Large intestine (tissue), 3 donors: ENCODE measurements around the gene CMIP. TPM values are rescaled to one million over a fixed set of nuclear protein-coding genes. Genes with fewer than 3 reads are reported as not detected.
A peak's percentile ranks its signal among the peaks of the same experiment; 100 is the strongest.

Source experiments
- DNase-seq, 2 donors: peaks; one replicate each; pipeline versions ENCODE4 v3.0.0 to v3.0.0-alpha.2; 2013
- H3K27ac ChIP-seq: one replicate; pipeline ENCODE4 v1.5.1; 2013; ENCODE audit warnings: low read length
- H3K27me3 ChIP-seq: 2 replicates; pipeline ENCODE4 v1.6.1; 2013; ENCODE audit warnings: low read length; ENCODE audit not compliant: control insufficient read depth, insufficient read depth
- H3K36me3 ChIP-seq: 2 replicates; pipeline ENCODE4 v1.6.1; 2013; ENCODE audit warnings: low read length; ENCODE audit not compliant: control insufficient read depth, insufficient read depth
- H3K4me1 ChIP-seq: one replicate; pipeline ENCODE4 v1.6.1; 2013; ENCODE audit warnings: low read length; ENCODE audit not compliant: control insufficient read depth, insufficient read depth
- H3K4me3 ChIP-seq: one replicate; pipeline ENCODE4 v1.5.1; 2013; ENCODE audit warnings: low read length
- H3K9me3 ChIP-seq: one replicate; pipeline ENCODE4 v1.6.1; 2013; ENCODE audit warnings: mild to moderate bottlenecking, low read depth, low read length, moderate library complexity; ENCODE audit not compliant: control insufficient read depth
- WGBS: methylation state at CpG from one replicate; pipeline ENCODE4 v1.1.5; 2013; ENCODE audit warnings: low lambda C conversion rate; ENCODE audit not compliant: insufficient coverage; 5-methylcytosine and 5-hydroxymethylcytosine counted together
- polyA plus RNA-seq: library from polyadenylated mRNA; unstranded; fragments of 120-200 nt; gene quantifications from one replicate; pipeline ENCODE4 v1.2.1, GENCODE V29; 2013

The CMIP gene
- polyA plus RNA-seq, 1 donor, result 64.5 TPM

DNA sequence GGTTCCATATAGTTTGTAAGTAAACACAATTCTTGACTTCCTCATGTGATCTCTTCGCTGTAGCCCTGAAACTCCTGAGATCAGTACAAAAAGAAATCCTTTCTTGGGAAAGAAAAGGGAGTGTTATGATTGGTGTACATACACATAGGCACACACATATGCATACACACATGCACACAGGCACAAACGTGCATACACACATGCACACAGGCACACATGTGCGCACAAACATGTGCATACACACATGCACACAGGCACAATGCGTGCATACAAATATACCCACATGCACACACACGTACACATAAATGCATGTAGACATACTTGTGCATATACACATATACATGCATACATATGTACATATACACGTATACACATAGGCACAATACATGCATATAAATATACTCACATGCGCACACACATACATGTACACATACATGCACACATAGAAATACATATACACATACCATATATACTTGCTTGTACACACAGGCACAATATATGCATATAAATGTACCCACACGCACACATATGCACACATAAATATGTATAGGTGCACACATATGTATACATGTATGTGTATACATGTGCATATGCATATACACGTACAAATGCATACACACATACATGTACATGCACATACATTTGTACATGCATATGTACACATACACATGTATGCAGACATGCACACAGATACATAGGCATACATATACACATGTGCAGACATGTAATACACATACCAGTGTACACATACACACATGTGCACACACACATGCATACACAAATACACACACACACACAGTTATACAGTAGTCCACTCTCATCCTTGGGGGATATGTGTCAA, 26.4 kb downstream of the CMIP start:
- no peak overlapping the region for H3K27ac ChIP-seq
- H3K4me3 ChIP-seq, result no peak overlapping the region
- no peaks in the 10 kb centered on the region for H3K9me3 ChIP-seq
- peaks cover 25% of the 10 kb centered on the region for H3K36me3 ChIP-seq
- no peak for DNase-seq
- H3K4me1 ChIP-seq, result peaks cover 27% of the 10 kb centered on the region
- H3K27me3 ChIP-seq, result no peaks in the 10 kb centered on the region
- 100% methylated on average over 1 of the region's 9 CpGs for WGBS

- no peak overlapping the region for H3K27ac ChIP-seq
- no peaks in the 10 kb centered on the region for H3K9me3 ChIP-seq
- H3K27me3 ChIP-seq, result no peaks in the 10 kb centered on the region
- no peak overlapping the region for H3K4me3 ChIP-seq
- H3K36me3 ChIP-seq, result peaks cover 32% of the 10 kb centered on the region
- no peak for DNase-seq
- H3K4me1 ChIP-seq, result peaks cover 24% of the 10 kb centered on the region
- 100% methylated on average over 1 of the region's 8 CpGs for WGBS
These were observed 27.3 kb downstream of the CMIP start for GRCh38 chr16:81471882-81472281.

GRCh38 chr16:81472391-81472790, 27.8 kb downstream of the CMIP start:
- Histone ChIP-seq H3K36me3 (peaks cover 32% of the 10 kb centered on the region), H3K9me3 (no peaks in the 10 kb centered on the region), H3K4me3 (no peak overlapping the region), H3K27ac (no peak overlapping the region), H3K4me1 (peaks cover 20% of the 10 kb centered on the region), H3K27me3 (no peaks in the 10 kb centered on the region)
- WGBS, result no CpG with 5 or more reads among the region's 7 CpGs
- no peak for DNase-seq

DNA sequence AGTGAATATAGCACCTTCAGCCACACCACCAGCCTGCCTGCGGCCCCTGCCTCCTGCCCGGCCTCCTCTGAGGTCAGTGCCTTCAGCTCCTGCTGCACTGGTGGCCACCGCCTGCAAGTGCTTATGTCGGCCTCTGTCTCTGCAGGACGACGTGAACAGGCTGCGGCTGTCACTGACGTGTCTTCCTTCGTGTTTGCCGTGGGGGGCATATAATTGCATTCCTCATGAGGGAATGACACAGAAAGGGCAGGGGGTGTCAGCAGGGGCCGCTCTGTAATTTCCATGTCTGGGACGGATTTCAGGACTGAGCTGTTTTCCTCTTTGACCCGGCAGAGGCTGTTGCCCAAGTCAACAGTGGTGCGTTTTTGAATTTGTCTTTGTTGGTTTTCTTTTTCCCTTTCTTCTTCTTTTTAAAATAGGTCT, 28.5 kb downstream of the CMIP start:
- no peaks in the 10 kb centered on the region for H3K9me3 ChIP-seq
- H3K4me3 ChIP-seq, result no peak overlapping the region
- H3K27ac ChIP-seq, result no peak overlapping the region
- DNase-seq, result no peak
- peaks cover 36% of the 10 kb centered on the region for H3K36me3 ChIP-seq
- H3K27me3 ChIP-seq, result no peaks in the 10 kb centered on the region
- WGBS, result 93% methylated on average over 2 of the region's 14 CpGs
- peaks cover 21% of the 10 kb centered on the region for H3K4me1 ChIP-seq

DNA sequence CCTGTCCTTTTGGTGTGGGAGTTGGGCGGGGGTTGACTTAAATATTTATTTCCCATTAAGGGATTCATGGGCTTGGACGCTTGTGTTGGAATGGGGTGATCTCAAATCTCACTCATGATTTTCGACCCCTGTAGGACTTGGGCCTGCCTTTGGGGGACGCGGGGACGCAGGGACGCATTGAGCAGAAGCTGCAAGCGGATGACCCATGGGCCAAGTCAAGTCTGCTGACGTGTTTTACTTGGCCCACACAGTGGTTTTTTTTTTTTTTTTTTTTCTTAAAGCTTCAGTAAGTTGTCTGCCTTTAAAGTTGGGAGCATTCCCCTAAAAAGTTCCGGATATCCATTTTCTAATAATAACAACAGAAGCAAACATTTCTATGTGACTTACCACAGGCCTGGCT, 28.9 kb downstream of the CMIP start:
- no peaks in the 10 kb centered on the region for H3K9me3 ChIP-seq
- no peak overlapping the region for H3K4me3 ChIP-seq
- DNase-seq, result no peak
- no peaks in the 10 kb centered on the region for H3K27me3 ChIP-seq
- peaks cover 33% of the 10 kb centered on the region for H3K36me3 ChIP-seq
- H3K4me1 ChIP-seq, result peaks cover 26% of the 10 kb centered on the region
- no CpG with 5 or more reads among the region's 10 CpGs for WGBS
- H3K27ac ChIP-seq, result peak overlapping the region; percentile 24

DNA sequence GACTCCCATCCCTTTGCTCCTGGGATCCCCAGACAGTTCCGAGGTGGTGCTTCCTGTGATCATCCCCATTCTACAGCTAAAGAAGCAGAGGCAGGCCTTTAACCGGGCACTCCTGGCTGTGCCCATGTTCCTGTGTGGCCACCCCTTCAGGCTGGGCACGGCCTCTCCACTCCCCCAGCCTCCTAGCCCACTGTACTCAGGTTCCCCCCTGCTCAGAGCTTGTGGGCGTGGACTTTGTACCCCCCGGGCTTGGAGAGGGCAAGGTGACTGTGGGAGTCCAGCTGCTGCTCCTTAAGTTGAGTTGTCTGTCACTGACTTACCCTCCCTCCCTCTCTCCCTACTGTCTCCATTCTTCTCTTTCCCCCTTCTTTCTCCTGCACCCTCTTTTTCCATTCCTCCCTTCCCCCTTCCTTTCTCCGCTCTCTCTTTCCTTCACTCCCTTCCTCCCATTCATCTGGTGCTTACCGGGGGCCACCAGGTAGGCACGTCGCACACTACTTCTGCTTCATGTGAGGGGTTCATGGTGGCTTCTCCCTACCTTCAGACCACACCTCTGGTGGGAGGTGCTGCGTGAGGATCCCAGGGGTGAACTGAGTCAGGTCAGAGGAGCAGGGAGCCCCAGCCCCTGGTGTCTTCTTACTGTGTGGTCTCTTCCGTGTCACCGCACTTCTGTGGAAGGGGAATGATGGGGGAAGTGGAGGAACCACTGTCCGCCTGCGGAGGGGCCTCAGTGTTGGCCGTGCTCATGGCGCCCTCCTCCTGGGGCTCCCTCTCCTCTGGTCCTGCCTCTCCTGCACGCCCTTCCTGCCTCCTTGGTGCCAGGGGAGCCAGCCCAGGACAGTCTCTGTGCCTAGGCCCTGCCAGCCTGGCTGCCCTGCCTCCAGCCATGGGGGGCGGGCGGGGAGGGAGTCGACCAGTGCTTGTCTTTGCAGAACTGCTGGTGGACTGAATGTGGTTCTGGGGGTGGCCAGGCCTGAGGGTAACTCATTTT, 29.7 kb downstream of the CMIP start:
- 100% methylated on average over 1 of the region's 20 CpGs for WGBS
- Histone ChIP-seq H3K27ac (peak overlapping the region; percentile 24), H3K4me3 (no peak overlapping the region), H3K27me3 (no peaks in the 10 kb centered on the region), H3K9me3 (no peaks in the 10 kb centered on the region), H3K4me1 (peaks cover 24% of the 10 kb centered on the region), H3K36me3 (peaks cover 35% of the 10 kb centered on the region)
- DNase-seq, result no peak

DNA sequence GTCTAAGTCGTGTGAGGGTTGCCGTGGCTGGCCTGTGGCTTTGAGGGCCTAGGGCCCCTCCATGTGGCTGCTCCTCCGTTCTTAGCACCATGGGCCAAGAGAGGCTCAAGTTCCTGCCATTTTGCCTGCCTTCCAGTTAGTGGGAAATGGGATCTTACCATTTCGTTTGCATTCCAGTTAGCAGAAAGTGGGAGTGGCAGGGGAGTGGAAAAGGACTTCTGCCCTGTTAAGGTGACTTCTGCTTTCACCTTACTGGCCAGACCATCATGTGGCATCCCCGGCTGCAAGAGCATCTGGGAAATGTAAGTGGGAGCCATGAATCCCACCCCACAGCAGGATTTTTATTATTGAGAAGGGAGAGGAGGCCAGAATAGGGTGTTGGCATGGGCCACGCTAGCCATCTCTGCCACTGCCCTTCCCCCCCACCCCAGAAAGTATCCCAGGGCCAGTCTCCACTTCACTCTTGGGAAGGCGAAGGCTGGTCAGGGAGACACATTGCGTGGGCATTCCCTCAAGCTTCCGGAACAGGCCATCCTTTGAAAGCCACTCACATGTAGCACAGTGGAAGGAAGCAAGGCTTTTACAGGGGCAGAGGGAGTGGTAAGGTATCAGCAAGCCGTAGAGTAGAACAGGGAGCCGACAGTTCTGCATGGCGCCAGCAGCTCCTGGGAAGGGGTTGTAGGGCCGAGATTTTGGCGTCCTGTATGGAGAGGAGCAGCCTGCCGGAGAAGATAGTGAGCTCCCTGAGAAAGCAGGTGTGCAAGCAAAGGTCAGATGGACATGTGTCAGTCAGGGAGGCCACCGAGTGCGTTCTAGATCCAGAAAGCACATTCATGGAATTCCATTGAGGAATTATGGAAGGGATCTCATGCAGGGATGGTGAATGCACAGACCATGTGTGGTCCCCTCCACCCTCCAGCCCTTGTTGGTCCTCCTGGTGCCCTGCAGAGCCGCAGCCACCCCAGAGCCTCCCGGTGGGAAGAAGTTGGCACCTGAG, 33.4 kb downstream of the CMIP start:
- Histone ChIP-seq H3K27ac (peak overlapping the region; percentile 21), H3K27me3 (no peaks in the 10 kb centered on the region), H3K36me3 (peaks cover 20% of the 10 kb centered on the region), H3K4me3 (no peak overlapping the region), H3K9me3 (peaks cover 4% of the 10 kb centered on the region), H3K4me1 (peaks cover 37% of the 10 kb centered on the region)
- WGBS, result 40% methylated on average over 1 of the region's 19 CpGs
- DNase-seq, result no peak

DNA sequence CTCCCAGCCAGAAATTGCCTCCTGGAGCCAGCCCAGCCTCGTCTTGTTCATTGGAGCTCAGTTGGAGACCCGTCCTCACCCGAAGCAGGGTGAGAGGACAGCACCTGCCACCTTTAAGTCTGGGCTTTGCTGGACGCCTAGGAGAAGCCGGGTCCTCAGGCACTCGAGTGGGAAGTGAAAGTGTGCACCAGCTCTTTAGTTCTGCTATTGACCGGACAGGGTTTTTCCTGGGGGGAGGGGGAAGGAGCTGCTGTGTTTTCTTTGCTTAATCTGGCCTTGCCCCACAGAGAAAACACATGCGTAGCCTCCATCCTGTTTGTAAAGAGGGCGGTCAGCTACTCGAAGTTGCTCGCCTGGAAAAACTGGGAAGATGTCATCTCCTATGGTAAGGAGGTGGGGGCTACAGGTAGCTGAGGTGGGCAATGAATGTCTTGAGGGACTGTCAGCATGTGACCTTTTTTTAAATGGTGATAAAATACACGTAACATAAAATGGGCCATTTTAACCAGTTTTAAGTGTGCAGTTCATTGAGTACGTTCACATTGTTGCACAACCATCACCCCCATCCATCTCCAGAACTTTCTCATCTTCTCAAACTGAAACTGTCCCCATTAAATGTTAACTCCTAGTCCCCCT, 34.4 kb downstream of the CMIP start:
- no CpG with 5 or more reads among the region's 13 CpGs for whole genome bisulfite sequencing
- peaks cover 18% of the 10 kb centered on the region for H3K36me3 ChIP-seq
- no peak overlapping the region for H3K4me3 ChIP-seq
- DNase-seq, result no peak
- no peaks in the 10 kb centered on the region for H3K27me3 ChIP-seq
- H3K27ac ChIP-seq, result peak overlapping the region; percentile 21
- H3K9me3 ChIP-seq, result peaks cover 5% of the 10 kb centered on the region
- H3K4me1 ChIP-seq, result peaks cover 37% of the 10 kb centered on the region

GRCh38 chr16:81480606-81481206, 36.1 kb downstream of the CMIP start:
- H3K27me3 ChIP-seq, result no peaks in the 10 kb centered on the region
- H3K4me1 ChIP-seq, result peaks cover 45% of the 10 kb centered on the region
- no peak overlapping the region for H3K4me3 ChIP-seq
- DNase-seq, result no peak
- H3K9me3 ChIP-seq, result peaks cover 5% of the 10 kb centered on the region
- H3K27ac ChIP-seq, result peak overlapping the region; percentile 55
- WGBS, result no CpG with 5 or more reads among the region's 9 CpGs
- H3K36me3 ChIP-seq, result peaks cover 13% of the 10 kb centered on the region
